NCI-H526 (cell line): ENCODE results near the gene GLTP.
"Not testable (repeated sequence)": the region's sequence is repeated elsewhere in the genome, so short reads cannot be mapped to it uniquely, and the experiment has no call there.

Source experiments
- DNase-seq, 2 experiments: peaks; one replicate each; lab custom pipeline; 2025; lab: John Stamatoyannopoulos, UW

GLTP gene

DNA sequence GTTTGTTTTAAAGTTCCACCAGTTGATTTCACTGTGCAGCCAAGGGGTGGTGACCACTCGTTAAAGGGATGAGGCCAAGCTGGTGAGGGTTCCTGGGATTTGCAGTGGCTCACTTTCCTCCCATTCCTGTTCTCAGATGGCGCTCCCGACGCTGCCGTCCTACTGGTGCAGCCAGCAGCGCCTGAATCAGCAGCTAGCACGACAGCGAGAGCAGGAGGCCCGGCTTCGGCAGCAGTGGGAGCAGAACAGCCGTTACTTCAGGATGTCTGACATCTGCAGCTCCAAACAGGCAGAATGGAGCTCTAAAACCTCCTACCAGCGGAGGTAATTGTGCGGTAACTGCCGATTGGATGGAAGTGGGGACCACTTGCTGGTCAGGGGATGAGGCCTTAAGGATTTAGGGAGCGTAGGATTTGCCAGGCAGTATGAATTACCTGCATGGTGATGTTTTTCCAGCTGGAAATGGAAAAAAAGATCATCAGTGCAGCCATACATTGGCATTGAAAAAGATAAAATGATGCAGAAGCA, 22.6 kb upstream of the GLTP start:
- DNase-seq = no peak

DNA sequence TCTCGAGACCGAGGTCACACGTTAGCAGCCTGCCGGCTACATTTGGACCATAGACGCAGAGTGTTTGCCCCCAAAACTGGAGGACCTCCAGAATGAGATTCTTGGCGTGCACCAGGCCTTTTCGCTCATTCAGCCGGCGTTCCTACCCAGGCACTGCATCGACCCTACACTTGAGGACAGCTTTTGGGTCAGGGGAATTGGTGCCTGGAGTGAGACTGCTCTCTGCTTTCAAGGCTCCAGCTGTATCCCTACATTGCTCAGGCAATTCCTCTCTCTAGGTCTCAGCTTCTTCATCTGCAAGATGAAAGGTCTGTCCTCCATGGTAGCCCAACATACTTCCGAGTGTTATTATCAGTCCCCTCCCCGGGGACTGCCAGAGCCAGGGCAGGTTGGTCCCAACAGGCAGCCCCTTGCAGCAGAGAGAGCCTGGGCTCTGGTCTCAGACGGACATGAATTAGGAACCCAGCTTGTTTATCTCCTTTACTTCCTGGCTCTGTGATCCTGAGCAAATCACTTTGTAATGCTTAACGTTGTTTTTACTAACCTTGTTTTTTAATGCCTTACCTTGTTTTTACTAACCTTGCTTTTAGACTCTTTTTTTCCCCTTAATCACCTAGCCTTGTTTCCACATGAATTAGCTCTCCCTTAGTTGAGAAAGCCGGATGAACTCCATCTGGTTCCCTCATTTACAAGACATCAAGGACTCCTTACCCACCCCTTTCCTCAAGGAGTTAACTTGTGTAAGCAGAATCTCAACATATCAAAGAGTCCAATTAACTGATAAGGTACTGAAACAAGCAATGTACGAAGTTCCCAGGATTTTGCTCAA, 20.6 kb upstream of the GLTP start:
- DNase-seq = peak in 1 of 2 experiments; percentile 57

DNA sequence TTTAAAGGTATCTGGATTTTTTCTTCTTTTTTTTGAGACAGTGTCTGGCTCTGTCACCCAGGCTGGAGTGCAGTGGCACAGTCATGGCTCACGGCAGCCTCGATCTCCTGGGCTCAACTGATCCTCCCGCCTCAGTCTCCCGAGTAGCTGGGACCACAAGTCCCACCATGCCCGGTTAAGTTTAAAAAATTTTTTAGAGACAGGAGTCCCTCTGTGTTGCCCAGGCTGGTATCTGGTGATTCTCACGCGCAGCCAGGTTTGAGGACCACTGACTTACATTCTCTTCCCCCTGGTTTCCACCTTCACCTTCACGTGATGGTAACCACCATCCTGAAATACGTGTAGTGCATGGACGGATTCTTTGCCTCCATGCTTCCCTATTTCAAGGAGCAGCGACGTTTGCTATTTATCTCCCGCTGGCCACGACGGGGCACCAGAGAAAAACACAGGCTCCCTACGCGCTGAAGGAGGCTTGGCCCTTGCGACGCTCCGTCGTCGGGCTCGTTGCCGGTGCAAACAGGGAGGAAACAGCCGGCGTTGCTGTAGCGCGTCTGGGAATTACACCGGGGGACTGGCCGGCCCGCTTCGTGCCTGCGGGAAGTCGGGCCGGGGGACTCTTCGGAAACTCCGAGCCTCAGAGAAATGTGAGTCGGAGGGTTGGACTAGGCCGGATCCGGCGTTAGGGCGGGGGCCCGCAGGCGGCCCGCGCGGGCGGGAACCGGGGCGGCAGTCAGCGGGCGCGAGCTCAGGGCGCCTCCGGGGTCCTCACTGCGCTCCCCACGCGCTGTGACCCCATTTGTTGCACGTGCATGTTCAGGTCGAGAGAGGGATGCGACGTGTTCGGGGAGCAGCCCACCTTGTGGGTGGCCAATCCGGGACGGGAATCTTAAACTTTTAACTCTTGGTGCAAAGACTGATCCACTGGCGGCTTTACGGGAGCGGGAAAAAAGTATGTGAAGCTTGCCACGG, 19.7 kb upstream of the GLTP start, which contains the start of gene TCHP:
TSS of gene TCHP (plus strand) at position 492 of the 969 bp plus-strand sequence. CDS start 2,753 bp downstream, outside the sequence.
- peak; percentile 71 to 90 for DNase-seq

DNA sequence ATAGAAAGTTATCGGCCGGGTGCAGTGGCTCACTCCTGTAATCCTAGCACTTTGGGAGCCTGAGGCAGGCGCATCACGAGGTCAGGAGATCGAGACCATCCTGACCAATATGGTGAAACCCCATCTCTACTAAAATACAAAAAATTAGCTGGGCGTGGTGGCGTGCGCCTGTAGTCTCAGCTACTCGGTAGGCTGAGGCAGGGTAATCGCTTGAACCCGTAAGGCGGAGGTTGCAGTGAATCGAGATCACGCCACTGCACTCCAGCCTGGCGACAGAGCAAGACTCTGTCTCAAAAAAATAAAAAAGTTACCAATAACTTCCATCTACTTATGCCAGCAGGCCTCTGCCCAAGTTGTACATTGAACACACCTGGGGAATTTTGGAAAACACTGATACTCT, 19.0 kb upstream of the GLTP start:
- DNase-seq = not testable (repeated sequence)

- no peak for DNase-seq
Measured at GRCh38 chr12:109897029-109897428, 16.7 kb upstream of the GLTP start.

DNA sequence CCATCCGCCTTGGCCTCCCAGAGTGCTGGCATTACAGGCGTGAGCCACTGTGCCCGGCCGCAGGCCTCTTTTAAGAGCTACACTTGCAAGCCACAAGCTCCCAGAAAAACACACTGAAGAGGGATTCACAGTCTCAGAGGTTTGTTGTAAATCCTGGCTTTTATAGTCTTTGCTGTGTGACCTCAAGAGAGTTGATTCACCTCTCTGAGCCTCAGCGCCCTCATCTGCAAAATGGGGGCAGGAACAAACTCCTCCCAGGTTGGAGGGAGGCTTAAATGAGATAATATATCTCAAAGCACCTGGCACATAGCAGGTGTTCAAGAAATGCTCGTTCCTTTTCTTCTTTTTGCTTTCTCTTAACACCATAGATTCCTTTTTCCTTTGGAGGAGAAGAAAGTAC, 15.8 kb upstream of the GLTP start:
- no peak for DNase-seq

DNA sequence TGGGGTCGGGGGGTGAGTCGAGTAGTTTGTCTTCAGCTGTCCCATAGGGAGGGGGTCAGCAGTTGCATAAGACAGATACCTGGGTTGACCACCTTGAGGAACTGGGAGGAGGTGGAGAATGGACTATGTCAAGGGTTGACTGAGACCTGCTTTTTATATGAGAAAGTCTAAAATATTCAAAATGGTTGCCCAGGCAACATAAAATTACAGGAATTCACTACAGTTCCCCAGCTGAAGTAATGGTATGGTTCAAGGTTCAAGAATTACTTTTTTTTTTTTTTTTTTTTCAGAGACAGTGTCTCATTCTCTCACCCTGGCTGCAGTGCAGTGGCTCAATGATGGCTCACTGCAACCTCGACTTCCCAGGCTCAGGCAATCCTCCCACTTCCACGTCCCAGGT, 14.6 kb upstream of the GLTP start:
- DNase-seq = no peak

DNA sequence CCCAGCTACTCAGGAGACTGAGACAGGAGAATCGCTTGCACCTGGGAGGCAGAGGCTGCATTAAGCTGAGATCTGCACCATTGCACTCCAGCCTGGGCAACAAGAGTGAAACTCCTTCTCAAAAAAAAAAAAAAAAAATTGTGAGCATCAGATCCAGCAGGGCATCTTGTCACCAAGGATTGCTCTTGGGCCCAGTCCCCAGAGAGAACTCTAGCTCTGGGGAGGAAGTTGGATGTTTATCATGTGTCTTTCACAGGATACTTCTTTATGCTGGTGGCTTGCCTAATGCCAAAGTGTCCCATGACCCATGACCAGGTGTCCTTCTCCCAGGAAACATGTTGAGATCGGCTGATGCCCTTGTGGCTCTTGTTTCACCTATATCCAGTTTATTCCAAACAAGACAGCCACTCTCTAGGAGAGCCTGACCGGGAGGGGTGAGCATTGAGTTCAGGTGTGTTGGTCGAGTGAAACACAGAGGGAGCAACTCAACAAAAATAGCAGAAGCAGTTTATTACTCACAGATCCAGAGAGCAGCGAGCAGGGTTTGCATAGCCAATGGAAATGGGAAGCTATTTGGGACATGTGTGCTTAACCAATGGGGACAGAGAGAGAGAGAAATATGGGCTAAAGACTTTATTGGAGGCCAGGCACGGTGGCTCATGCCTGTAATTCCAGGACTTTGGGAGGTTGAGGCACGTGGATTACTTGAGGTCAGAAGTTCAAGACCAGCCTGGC, 13.1 kb upstream of the GLTP start:
- DNase-seq = no peak

DNA sequence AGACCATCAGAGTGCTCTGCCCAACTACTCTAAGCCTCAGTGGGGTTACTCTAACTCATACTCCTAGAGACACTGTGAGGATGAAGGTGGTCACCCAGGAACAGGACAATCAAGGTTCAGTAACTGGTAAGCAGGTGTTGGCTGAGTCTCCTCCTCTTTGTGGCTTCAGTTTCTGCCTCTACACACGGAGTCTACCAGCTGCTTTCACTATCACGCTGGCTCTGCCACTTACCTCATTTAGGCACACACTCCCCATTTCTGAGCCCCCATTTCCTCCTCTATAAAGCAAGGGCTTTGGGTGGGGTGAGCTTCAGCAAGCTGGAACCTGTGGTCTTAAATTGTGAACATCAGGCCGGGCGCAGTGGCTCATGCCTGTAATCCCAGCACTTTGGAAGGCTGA, 12.4 kb upstream of the GLTP start:
- no peak for DNase-seq

DNA sequence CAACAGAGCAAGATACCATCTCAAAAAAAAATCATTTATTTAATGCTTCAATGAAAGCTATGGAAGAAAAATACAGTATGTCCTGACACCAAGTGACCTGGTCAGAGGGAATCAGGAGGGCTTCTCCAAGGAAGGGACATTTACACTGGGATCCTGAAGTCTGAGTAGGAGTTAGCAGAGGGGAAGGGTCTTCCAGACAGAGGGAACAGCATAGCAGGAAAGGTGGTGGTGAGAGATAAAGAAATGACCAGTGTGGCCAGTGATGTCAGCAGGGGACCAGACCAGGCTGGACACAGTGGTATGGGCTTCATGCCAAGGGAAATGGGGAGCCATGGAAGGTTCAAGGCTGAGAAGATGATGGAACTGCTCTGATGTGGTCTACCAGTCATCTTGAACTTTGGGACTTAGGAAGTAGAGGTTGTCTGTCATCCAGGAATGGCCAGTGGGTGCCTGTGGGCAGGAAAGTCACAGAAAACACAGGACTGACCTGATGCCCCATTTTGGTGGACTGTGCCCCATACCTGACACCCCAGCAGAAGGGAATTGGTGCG, 11.9 kb upstream of the GLTP start:
- no peak for DNase-seq

DNA sequence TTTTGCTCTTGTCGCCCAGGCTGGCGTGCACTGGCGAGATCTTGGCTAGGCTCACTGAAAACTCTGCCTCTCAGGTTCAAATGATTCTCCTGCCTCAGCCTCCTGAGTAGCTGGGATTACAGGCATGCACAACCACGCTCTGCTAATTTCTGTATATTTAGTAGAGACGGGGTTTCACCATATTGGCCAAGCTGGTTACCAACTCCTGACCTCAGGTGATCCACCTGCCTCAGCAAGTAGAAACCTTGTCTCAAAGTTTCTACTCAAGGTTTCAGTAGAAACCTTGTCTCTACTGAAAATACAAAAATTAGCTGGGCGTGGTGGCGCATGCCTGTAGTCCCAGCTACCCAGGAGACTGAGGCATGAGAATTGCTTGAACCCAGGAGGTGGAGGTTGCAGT, 11.4 kb upstream of the GLTP start:
- not testable (repeated sequence) for DNase-seq

DNA sequence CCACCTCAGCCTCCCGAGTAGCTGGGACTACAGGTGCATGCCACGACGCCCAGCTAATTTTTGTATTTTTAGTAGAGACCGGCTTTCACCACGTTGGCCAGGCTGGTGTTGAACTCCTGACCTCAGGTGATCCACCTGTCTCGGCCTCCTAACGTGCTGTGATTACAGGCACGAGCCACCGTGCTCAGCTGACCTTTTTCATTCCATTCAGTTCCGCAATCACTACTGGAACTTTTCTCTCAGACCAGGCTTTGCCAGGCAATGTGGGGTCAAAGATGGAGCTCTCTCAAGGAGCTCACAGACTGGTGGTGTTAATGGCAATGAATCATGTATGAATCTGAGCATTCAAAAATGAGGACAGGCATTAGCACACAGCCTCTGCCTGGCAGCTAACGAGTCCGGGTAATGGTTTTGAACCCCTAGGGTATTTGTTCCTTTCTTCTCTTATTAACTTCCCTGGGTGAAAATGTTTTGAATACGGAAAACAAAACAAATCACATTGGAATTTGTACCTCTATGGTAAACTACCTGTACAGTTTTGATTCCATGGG, 10.4 kb upstream of the GLTP start:
- no peak for DNase-seq

DNA sequence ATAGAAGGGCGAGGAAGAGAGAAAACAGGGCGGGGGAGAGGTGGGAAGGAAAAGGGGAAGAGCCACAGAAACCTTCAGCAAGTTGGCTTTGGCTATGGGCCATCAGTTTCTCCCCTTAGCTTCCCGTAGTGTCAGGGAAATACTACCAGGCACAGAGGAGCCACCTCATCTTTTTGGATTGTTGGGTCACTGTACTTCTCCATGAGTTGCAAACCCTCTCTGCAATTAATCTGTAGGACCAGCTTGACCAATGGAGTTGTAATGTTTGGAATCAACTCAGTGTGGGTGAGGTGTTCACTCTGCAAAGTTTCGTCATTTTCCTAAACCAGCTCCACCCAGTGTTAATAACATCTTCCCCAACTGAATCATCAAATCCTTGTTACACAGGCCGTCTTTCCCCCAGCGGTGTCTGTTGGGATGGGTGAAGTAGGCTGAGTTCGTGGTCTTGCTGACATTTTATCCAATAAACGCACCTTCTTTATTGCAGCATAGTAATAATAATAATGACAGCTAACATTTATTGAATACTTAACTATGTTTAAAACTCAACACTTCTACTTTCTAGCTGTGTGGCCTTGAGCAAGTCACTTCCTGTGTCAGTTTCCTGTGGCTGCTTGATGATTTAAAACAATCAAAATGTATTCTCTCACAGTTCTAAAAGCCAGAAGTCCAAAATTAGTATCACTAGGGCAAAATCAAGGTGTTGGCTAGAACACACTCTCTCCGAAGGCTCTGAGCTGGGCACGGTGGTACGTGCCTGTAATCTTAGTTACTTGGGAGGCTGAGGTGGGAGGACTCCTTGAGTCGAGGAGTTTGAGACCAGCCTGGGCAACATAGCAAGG, 8.1 kb upstream of the GLTP start:
- DNase-seq = no peak

- no peak for DNase-seq
Measured at GRCh38 chr12:109885616-109886015, 5.3 kb upstream of the GLTP start.

DNA sequence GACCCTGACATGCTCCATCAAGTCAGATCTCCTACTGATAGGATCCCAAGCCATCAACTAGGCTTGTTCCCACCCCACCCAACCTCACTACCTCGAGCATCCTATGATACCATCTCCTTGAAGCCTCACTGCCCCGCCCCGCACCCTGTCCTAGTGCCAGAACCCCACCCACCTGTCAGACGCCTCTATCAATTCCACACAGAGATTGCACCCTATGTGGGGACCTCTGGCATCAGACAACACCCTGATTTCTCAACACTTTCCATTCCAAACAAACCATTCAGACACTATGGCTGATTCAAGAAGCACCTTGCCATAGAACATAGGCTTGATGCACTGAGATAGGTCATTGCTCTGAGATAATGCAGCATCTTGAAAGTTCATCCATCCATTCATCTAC, 3.1 kb upstream of the GLTP start:
- no peak for DNase-seq

GRCh38 chr12:109881752-109882151, 1.4 kb upstream of the GLTP start:
- no peak for DNase-seq

GRCh38 chr12:109880938-109881337, 597 bp upstream of the GLTP start:
- DNase-seq = no peak

DNA sequence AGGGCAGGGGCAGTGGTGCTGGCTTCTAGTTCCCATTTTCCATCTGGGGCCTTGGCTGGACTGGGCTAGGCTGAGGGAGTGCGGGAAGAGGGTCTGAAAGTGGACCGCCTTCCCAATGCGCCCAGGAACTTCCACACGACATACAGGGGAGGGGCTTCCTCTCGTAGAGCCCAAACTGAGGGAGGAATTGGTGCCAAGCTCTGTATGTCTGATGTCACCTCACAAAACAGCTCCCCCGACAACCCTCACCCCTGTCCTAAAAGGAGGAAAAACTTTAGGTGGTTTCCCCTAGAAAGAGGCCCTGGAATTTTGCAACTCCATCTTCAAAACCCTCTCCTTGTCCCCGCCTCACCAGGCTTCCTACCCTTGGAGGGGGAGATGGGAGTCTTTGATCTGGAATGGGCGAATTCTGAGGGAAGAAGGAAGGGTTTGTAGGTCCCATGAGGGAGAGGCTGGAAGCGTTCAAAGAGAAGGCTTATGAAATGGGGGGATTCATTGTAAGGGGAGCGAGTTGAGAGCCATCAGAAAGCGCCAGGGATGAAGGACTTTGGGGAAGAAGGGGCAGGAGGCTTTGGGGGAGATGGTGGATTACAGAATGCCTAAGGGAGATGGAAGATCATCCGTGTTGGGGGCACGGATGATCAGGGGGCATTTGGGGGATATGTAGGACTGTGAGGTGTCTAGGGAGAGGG, 844 bp downstream of the GLTP start:
- DNase-seq = no peak

DNA sequence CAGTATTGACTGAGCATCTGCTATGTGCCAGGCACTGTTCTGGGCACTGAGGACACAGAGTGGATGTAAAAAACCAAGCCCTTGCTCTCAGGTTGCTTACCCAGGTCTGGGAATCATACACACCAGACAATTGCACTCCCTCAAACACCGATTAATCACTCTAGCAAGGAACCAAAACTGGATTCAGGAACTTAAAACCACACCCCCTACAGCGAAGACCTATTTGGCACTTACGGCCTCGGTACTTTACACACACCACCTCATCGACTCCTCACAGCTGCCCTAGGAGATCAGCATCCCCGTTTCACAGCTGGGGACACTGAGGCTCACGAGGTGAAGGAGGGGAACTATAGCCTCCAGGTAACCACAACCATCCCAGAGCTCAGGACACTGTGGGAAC, 1.6 kb downstream of the GLTP start:
- no peak for DNase-seq

DNA sequence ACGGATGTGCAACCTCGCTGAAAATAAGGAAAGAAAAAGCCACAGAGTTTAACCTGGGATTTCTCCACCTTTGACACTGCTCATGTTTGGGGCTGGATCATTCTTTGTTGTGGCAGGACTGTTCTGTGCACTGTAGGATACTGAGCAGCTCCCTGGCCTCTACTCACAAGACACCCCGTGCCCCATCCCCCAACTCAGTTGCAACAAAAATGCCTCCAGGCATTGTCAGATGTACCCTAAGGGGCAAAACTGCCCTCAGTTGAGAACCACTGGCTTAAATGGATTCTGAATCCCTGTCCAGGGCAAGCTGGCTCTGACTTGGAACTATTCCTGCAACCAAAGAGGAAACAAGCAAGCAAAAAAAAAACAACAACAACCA, 2.1 kb downstream of the GLTP start:
- no peak for DNase-seq
